ENCODE data around the gene NQO2.
"Not testable (repeated sequence)": the region's sequence is repeated elsewhere in the genome, so short reads cannot be mapped to it uniquely, and the experiment has no call there.

The NQO2 gene

DNA sequence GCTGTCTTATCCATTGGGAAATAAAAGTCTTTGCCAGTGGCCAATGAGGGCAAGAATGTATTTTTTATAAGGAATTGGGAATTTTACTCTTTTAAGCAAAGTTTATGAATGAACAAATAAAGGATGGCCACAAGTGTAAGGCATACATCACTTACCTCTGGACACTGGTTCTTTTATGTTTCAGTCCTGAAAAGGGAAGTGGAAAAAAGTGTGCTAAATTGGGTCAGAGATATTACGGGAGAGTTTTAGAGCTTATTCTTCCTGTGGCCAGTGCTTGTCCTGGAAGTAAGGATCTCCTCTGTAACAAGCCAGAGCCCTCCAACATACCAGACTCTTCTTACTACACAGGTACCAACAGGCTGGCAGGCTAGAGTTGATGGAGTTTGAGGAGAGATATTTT lies 46.1 kb downstream of the NQO2 start:
- DNase-seq: no peak

- no peak for DNase-seq
Observed at GRCh38 chr6:3046295-3046694, 46.6 kb downstream of the NQO2 start.

- DNase-seq: not testable (repeated sequence)
Observed at GRCh38 chr6:3048009-3048408, 48.3 kb downstream of the NQO2 start.

DNA sequence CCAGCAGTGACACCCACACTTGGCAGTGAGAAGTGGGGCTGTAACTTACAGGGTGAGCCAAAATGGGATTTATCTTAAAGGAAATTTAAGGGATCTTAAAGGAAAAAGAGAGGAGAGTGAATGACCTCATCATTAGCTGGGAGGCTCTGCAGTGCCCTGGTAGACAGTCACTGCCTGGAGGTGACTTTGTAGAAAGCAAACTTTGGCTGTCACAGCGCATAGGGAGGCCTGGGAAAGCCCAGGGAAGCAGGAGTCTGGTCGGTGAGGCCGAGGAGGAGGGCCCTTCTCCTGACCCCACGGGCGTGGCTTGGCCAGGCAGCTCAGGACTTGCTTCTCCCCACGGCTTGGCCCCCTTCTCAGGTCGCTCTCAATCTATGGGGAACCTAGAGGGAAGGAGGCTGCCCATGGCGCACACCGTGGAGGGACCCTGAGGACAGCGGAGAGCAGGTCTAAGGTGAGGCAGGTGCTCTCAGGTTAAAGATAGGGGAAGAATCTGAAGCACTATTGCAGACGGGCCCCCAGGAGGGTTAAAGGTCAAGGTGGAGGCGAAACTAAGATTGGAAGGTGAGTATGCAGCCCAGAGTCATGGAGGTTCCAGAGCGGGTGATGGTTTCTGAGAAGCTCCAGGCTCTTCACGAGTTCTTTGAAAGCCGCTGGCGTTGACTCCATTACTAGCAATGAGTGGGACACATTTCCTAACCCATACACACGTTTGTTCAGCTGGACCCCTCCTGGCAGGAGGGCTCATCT lies 53.0 kb downstream of the NQO2 start:
- DNase-seq: no peak

DNA sequence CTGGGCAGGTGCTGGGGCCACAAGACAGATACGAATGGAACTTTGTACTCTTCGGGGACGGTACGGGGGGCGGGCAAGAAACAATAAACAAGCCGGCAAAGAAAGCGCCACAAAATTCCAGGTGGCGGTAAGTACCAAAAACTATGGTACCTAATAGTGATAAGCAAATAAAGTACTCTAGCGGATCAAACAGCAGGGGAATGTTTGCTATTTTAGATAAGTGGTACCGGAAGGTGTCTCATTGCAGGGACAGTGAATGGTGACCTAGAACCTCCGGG lies 53.5 kb downstream of the NQO2 start:
- no peak for DNase-seq

GRCh38 chr6:3054229-3055157 lies 54.8 kb downstream of the NQO2 start:
- DNase-seq: not testable (repeated sequence)

- DNase-seq: not testable (repeated sequence)
Observed at GRCh38 chr6:3055158-3055499, 55.4 kb downstream of the NQO2 start.

- no peak for DNase-seq
Observed at GRCh38 chr6:3057063-3057770, 57.5 kb downstream of the NQO2 start.

- no peak for DNase-seq
Observed at GRCh38 chr6:3058957-3059356, 59.3 kb downstream of the NQO2 start.

- DNase-seq: not testable (repeated sequence)
Observed at GRCh38 chr6:3060092-3060491, 60.4 kb downstream of the NQO2 start.

DNA sequence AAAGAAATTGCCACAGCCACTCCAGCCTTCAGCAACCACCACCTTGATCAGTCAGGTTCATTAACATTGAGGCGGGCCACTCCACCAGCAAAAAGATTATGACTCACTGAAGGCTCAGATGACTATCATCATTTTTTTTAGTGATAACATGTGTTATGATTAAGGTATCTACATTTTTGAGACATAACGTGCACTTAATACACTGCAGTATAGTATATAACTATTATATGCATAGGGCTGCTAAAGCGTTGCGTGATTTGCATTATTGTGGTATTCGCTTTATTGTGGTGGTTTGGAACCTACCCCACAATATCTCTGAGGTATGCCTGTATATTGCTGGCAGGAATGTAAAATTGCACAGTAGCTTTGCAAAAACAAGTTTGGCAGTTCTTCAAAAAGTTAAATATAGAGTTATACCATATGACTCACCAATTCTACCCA lies 61.8 kb downstream of the NQO2 start:
- no peak for DNase-seq

- DNase-seq: not testable (repeated sequence)
Observed at GRCh38 chr6:3063340-3063732, 63.6 kb downstream of the NQO2 start.

DNA sequence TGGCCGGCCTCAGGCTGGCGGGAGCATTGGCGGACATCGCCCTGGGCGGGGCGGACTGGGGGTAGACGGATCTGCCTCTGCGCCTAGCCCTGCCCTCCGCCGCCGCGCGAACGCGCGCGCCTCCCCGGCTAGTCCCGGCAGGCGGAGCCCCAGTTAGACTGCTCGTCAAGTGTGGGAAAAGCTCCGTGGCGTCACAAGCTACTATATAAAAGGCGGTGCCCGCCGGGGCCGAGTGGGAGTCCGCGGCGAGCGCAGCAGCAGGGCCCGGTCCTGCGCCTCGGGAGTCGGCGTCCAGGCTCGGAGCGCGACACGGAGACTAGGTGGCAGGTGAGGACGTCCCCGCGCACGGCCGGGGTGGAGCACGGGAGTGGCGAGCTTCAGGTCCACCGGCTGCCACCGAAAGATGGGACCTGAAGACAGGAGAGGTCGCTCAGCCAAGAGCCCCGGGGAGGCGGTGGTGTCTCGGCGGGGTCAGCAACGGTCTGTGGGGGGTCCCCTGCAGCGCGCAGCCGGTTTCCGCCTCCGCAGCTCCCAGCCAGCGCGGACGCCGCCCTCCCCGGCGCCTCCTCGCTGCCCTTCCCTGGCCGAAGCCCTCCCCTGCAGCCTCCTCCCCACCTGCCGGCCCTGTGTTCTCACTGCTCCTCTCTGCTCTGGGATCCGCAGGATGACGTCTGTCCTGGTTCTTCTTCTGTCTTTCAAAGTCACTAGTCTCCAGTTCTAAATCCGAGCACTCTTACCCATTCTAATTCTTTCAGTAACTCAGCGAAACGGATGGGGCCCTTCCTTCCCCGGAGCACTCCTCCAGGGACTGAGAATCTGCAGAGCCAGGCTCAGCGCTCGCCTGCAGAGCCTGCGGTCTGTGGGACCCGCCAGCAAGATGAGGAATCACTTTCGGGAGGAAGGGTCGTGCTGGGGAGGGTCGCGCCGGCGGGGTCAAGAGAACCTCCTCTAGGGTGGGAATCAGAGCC lies 64.3 kb downstream of the NQO2 start:
- DNase-seq: peak; percentile 95

DNA sequence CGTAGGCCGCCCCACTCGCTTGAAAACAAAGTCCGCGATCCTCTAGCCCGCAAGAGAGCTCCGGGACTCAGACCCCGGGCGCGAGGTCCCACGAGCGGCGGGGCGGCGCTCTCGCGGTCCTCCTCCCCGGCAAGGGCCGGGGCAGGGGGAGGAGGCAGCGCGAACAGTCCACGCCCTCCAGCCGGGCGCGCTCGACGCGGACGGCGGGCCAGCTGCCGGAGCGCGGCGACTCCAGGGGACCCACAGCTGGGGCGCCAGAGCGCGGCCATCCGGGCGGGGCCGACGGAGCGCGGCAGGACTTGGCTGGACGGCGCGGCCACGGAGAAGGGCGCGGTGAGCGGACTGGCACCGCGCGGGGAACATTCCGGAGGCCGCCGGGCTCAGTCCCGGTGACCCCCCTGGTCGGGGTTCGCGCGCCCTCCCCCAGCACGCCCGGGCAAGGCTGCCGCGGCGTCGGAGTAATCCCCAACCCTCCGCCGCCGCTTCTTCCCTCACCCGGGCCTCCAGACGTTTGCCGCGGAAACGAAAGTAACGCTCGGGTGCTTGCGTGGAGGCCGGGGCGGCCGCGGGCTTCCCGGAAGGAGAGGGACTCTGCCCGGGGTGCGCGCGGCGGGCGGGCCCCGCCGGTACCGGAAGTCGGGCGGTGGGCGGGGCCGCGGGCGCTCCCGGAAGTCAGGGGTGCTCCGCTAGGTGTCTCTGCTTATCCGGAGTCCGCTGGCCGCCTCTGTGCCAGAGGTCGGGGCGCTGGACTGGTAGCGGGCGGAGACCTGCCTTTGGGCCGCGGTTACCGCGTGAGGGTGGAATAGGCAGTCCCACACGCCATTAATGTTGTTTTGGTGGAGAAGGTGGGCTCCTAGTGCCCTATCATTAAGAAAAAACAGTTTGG lies 68.9 kb downstream of the NQO2 start, which contains the start of gene RIPK1:
Gene RIPK1 (plus strand): TSS at position 166 of the 886 bp plus-strand sequence. CDS start 8,330 bp downstream, outside the sequence.
- DNase-seq: peak; percentile 94 to 95

Data from CD4-positive, alpha-beta T cell treated with Interleukin-4 for 1 hour (primary cell).